HepG2 (cell line): ENCODE measurements around the gene DLAT. TPM values are rescaled to one million over a fixed set of nuclear protein-coding genes. Genes with fewer than 3 reads are reported as not detected.

Experiments
- ADNP ChIP-seq: sonication (generic); formaldehyde crosslinking; IDR thresholded peaks from 2 replicates; pipeline ENCODE4 v1.4.0; 2020; ENCODE audit warnings: missing genetic modification reagents
- ARHGAP35 ChIP-seq: sonication (generic); formaldehyde crosslinking; IDR thresholded peaks from 2 replicates; pipeline ENCODE4 v1.9.0; 2022; ENCODE audit warnings: mild to moderate bottlenecking, inconsistent platforms, moderate library complexity, missing genetic modification reagents, borderline replicate concordance
- ARNT2 ChIP-seq: sonication (generic); formaldehyde crosslinking; IDR thresholded peaks from 2 replicates; pipeline ENCODE4 v1.8.0; 2022; ENCODE audit warnings: mild to moderate bottlenecking, low read depth, missing genetic modification reagents, moderate library complexity
- BCL6 ChIP-seq: IDR thresholded peaks from 2 replicates; pipeline ENCODE4 v1.6.1; 2016; ENCODE audit warnings: missing genetic modification reagents, missing compliant biosample characterization
- CBX2 ChIP-seq, 2 experiments: fragments of 200-600 bp in 1 of 2; sonication (generic); formaldehyde crosslinking in 1 of 2; IDR thresholded peaks; 2 replicates each; pipeline versions ENCODE4 v1.7.0 to v1.8.1; 2018 to 2022; ENCODE audit warnings: low read depth in 2 of 2, low read length in 1 of 2, mild to moderate bottlenecking in 1 of 2, missing genetic modification reagents in 1 of 2
- CCDC6 ChIP-seq: sonication (generic); formaldehyde crosslinking; IDR thresholded peaks from 2 replicates; pipeline ENCODE4 v1.8.1; 2022; ENCODE audit warnings: mild to moderate bottlenecking, missing genetic modification reagents, moderate library complexity
- FOXK1 ChIP-seq: sonication (generic); formaldehyde crosslinking; IDR thresholded peaks from 2 replicates; pipeline ENCODE4 v1.4.0; 2020; ENCODE audit warnings: low read depth, missing genetic modification reagents, borderline replicate concordance
- FOXP1 ChIP-seq, 2 experiments: fragments of 450-650 bp in 1 of 2; IDR thresholded peaks; 2 replicates each; pipeline ENCODE4 v1.6.1; 2017 to 2018; ENCODE audit warnings: antibody characterized with exemption in 1 of 2
- KAT2B ChIP-seq: fragments of 150-350 bp; IDR thresholded peaks from 2 replicates; pipeline ENCODE4 v1.6.1; 2014; ENCODE audit warnings: low read depth, low read length, borderline replicate concordance
- MYC ChIP-seq: sonication (generic); formaldehyde crosslinking; IDR thresholded peaks from 2 replicates; pipeline ENCODE4 v1.9.0; 2021; ENCODE audit warnings: missing genetic modification reagents, borderline replicate concordance
- NCOR1 ChIP-seq: fragments of 200-600 bp; sonication (generic); IDR thresholded peaks from 2 replicates; pipeline ENCODE4 v1.7.0; 2017; ENCODE audit warnings: antibody characterized with exemption, low read length, borderline replicate concordance
- POGZ ChIP-seq: sonication (generic); formaldehyde crosslinking; IDR thresholded peaks from 2 replicates; pipeline ENCODE4 v1.4.0; 2020; ENCODE audit warnings: mild to moderate bottlenecking, missing genetic modification reagents
- RBM22 ChIP-seq: fragments of 200-400 bp; formaldehyde crosslinking; optimal IDR thresholded peaks from 2 replicates; pipeline ENCODE3; 2017; ENCODE audit warnings: mild to moderate bottlenecking, low read length, moderate library complexity
- RFX1 ChIP-seq: fragments of 450-650 bp; IDR thresholded peaks from 2 replicates; pipeline ENCODE4 v1.6.1; 2017
- SKI ChIP-seq: fragments of 450-650 bp; IDR thresholded peaks from one replicate; pipeline ENCODE4 v1.6.1; 2018; ENCODE audit warnings: mild to moderate bottlenecking; ENCODE audit not compliant: partially characterized antibody
- SMAD1 ChIP-seq: sonication (generic); formaldehyde crosslinking; IDR thresholded peaks from 2 replicates; pipeline ENCODE4 v1.4.0; 2020; ENCODE audit warnings: missing genetic modification reagents, low read depth, mild to moderate bottlenecking, borderline replicate concordance
- TEAD3 ChIP-seq: optimal IDR thresholded peaks from 2 replicates; pipeline ENCODE3; 2016; ENCODE audit warnings: borderline replicate concordance
- YY1 ChIP-seq: IDR thresholded peaks from 2 replicates; pipeline ENCODE4 v1.6.1; 2011; ENCODE audit warnings: low read length, low read depth, moderate library complexity, mild to moderate bottlenecking; ENCODE audit not compliant: insufficient read depth, insufficient replicate concordance
- ZBTB3 ChIP-seq: sonication (generic); formaldehyde crosslinking; IDR thresholded peaks from 2 replicates; pipeline ENCODE4 v1.4.0; 2020; ENCODE audit warnings: low read depth, mild to moderate bottlenecking, moderate library complexity, missing genetic modification reagents, borderline replicate concordance
- ZMYM4 ChIP-seq: sonication (generic); formaldehyde crosslinking; IDR thresholded peaks from 2 replicates; pipeline ENCODE4 v1.8.1; 2023; ENCODE audit warnings: mild to moderate bottlenecking, missing genetic modification reagents
- polyA plus RNA-seq, 8 experiments: library from polyadenylated mRNA; depleted of rRNA in 3 of 8; stranded (reverse) in 7 of 8; unstranded in 1 of 8; fragments of >200 nt; fragmentation: Illumina TruSeq in 4 of 8; extraction: Trizol in 4 of 8; gene quantifications; 2 replicates each; pipeline versions ENCODE4 v1.2.1 to v1.2.3, GENCODE V29; 2011 to 2016; ENCODE audit warnings: low read depth in 4 of 8, missing spikeins in 1 of 8, mixed read lengths in 1 of 8; ENCODE audit not compliant: insufficient read depth in 1 of 8
- total RNA-seq, 5 experiments: library from RNA; depleted of rRNA; stranded (reverse); fragments of >200 nt; fragmentation: Illumina TruSeq; extraction: Trizol; gene quantifications; 2 replicates each; pipeline ENCODE4 v1.2.3, GENCODE V29; 2016; ENCODE audit warnings: low read depth in 1 of 5
- TF ChIP-seq, protein P1 (sequence below): sonication (generic); formaldehyde crosslinking; IDR thresholded peaks from 2 replicates; pipeline ENCODE4 v1.4.0; 2020; ENCODE audit warnings: missing genetic modification reagents, mild to moderate bottlenecking, borderline replicate concordance
- TF ChIP-seq, protein P2 (sequence below): sonication (generic); formaldehyde crosslinking; IDR thresholded peaks from 2 replicates; pipeline ENCODE4 v1.4.0; 2020; ENCODE audit warnings: mild to moderate bottlenecking, low read depth, missing genetic modification reagents
- TF ChIP-seq, protein P3 (sequence below): sonication (generic); formaldehyde crosslinking; IDR thresholded peaks from 2 replicates; pipeline ENCODE4 v1.4.0; 2020; ENCODE audit warnings: mild to moderate bottlenecking, missing genetic modification reagents, borderline replicate concordance
- TF ChIP-seq, protein P4 (sequence below): sonication (generic); formaldehyde crosslinking; IDR thresholded peaks from 2 replicates; pipeline ENCODE4 v1.5.1; 2020; ENCODE audit warnings: missing genetic modification reagents, mild to moderate bottlenecking, borderline replicate concordance

DLAT gene
- total and polyA plus RNA-seq, 2 of the 13 experiments (the other 11 are each of a cell fraction or from before 2014, with no cell fraction given) = 26.4 to 62.2 TPM

DNA sequence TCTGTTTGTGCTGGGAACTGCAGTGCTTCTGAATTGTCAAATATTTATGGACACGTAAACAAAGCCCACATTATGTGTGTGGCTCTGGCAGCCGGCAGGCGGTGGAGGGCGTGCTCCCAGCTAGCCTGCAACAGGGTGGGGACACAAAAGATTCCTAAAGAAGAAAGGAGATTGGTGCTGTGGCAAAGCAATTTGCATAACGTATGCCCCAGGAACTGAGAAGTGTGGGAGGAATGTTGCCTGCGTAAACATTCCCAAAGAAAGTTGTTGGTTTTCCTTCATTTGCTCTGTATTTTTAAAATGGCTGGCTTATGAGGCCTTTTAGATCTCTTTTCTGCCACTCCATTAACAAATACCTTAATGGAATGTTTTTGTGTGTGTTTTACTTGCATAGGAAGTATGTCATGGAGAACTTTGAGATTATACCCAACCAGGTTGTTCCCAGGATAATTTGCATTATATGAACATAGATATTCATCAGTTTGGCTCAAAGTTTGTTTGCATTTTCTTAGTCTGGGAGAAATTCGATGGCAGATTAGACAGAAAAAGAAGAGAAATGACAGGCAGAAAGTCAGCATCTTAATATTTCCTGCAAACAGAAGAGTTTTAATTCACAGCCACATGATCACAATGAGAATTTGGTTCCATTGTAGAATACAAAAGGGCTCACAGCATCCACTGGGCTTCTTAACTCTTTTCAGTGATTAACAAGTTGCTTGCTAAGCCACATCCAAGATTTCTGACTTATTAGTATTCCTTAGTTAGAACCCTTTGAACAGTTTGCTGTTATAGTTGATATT, 41.8 kb upstream of the DLAT start (continued):
- TF ChIP-seq, protein P1, sequence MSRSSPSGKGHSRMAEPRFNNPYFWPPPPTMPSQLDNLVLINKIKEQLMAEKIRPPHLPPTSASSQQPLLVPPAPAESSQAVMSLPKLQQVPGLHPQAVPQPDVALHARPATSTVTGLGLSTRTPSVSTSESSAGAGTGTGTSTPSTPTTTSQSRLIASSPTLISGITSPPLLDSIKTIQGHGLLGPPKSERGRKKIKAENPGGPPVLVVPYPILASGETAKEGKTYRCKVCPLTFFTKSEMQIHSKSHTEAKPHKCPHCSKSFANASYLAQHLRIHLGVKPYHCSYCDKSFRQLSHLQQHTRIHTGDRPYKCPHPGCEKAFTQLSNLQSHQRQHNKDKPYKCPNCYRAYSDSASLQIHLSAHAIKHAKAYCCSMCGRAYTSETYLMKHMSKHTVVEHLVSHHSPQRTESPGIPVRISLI (CRISPR knock-in tag) = no peak
- no peak for TF ChIP-seq CCDC6 (CRISPR knock-in tag)
- no peak for TF ChIP-seq MYC (CRISPR knock-in tag)
- peak; percentile 25 for TF ChIP-seq YY1
- TF ChIP-seq TEAD3 (CRISPR knock-in tag) = peak; percentile 59
- TF ChIP-seq FOXP1 (IDR thresholded peaks at IDR 0.05) = no peak
- peak; percentile 64 for TF ChIP-seq FOXP1 (CRISPR knock-in tag; IDR thresholded peaks at IDR 0.05)
- TF ChIP-seq, protein P2, sequence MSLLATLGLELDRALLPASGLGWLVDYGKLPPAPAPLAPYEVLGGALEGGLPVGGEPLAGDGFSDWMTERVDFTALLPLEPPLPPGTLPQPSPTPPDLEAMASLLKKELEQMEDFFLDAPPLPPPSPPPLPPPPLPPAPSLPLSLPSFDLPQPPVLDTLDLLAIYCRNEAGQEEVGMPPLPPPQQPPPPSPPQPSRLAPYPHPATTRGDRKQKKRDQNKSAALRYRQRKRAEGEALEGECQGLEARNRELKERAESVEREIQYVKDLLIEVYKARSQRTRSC (CRISPR knock-in tag) = no peak
- TF ChIP-seq CBX2 (IDR thresholded peaks at IDR 0.05; ENCODE audit: low read depth, low read length) = no peak
- no peak for TF ChIP-seq CBX2 (CRISPR knock-in tag; IDR thresholded peaks at IDR 0.05; ENCODE audit: low read depth)
- TF ChIP-seq NCOR1 = no peak
- TF ChIP-seq, protein P3, sequence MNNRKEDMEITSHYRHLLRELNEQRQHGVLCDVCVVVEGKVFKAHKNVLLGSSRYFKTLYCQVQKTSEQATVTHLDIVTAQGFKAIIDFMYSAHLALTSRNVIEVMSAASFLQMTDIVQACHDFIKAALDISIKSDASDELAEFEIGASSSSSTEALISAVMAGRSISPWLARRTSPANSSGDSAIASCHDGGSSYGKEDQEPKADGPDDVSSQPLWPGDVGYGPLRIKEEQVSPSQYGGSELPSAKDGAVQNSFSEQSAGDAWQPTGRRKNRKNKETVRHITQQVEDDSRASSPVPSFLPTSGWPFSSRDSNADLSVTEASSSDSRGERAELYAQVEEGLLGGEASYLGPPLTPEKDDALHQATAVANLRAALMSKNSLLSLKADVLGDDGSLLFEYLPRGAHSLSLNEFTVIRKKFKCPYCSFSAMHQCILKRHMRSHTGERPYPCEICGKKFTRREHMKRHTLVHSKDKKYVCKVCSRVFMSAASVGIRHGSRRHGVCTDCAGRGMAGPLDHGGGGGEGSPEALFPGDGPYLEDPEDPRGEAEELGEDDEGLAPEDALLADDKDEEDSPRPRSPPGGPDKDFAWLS (CRISPR knock-in tag) = no peak
- TF ChIP-seq POGZ = 0 out of 2 replicates have a peak, but pooled peaks have one; percentile 21
- TF ChIP-seq, protein P4, sequence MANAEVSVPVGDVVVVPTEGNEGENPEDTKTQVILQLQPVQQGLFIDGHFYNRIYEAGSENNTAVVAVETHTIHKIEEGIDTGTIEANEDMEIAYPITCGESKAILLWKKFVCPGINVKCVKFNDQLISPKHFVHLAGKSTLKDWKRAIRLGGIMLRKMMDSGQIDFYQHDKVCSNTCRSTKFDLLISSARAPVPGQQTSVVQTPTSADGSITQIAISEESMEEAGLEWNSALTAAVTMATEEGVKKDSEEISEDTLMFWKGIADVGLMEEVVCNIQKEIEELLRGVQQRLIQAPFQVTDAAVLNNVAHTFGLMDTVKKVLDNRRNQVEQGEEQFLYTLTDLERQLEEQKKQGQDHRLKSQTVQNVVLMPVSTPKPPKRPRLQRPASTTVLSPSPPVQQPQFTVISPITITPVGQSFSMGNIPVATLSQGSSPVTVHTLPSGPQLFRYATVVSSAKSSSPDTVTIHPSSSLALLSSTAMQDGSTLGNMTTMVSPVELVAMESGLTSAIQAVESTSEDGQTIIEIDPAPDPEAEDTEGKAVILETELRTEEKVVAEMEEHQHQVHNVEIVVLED (CRISPR knock-in tag) = no peak
- TF ChIP-seq ZBTB3 (CRISPR knock-in tag) = no peak
- TF ChIP-seq KAT2B = no peak
- peak; percentile 40; the same call in 1 of the 2 replicates for TF ChIP-seq ZMYM4 (CRISPR knock-in tag)
- no peak for TF ChIP-seq SKI
- TF ChIP-seq BCL6 (CRISPR knock-in tag) = peak; percentile 42; the same call in 1 of the 2 replicates
- peak; percentile 47; the same call in 1 of the 2 replicates for TF ChIP-seq FOXK1 (CRISPR knock-in tag)
- TF ChIP-seq ADNP (CRISPR knock-in tag) = no peak
- TF ChIP-seq RFX1 = no peak
- no peak for TF ChIP-seq RBM22
- no peak for TF ChIP-seq SMAD1 (CRISPR knock-in tag)
- TF ChIP-seq ARHGAP35 (CRISPR knock-in tag) = no peak
- TF ChIP-seq ARNT2 (CRISPR knock-in tag) = no peak
